DMS114 treated with DMSO at 0.1 percent for 48 hours (cell line): ENCODE results near the gene PIP4K2C.
"Not testable (repeated sequence)": the region's sequence is repeated elsewhere in the genome, so short reads cannot be mapped to it uniquely, and the experiment has no call there.

Experiments used
- DNase-seq: peaks from one replicate; lab custom pipeline; 2025; ENCODE audit not compliant: unreplicated experiment; lab: John Stamatoyannopoulos, UW

The PIP4K2C gene

DNA sequence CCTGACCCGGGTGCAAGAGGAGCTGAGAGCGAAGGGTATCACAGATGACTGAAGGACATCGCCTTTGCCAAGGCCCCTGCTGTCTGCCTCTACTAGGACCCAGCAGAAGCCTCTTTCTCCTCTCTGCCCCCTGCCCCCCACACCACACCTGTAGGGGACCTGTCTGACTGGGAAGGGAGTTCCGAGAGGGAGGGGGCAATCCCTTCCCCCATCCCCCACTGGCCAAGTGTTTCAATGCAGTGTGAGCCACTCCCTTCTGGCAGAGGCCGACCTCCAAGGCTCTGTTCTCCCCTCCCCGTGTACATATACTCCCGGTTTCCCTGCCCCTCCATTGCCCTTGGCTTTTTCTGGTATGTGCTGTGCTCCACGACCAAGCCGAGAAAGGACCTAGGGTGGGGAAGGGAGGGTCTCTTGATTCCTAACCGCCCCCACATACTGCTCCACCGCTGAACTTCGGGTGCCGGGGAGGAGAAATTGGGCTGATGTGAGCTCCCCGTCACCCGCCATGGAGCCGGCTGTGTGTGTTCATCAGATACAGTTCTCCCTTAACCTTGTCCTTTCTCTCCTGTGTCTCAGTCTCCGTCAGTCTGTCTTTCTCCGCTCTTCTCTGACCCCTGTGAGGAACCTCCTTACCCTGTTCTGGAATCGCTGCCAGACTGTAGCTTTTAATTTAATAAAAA, 18.2 kb downstream of the PIP4K2C start:
- DNase-seq = no peak

DNA sequence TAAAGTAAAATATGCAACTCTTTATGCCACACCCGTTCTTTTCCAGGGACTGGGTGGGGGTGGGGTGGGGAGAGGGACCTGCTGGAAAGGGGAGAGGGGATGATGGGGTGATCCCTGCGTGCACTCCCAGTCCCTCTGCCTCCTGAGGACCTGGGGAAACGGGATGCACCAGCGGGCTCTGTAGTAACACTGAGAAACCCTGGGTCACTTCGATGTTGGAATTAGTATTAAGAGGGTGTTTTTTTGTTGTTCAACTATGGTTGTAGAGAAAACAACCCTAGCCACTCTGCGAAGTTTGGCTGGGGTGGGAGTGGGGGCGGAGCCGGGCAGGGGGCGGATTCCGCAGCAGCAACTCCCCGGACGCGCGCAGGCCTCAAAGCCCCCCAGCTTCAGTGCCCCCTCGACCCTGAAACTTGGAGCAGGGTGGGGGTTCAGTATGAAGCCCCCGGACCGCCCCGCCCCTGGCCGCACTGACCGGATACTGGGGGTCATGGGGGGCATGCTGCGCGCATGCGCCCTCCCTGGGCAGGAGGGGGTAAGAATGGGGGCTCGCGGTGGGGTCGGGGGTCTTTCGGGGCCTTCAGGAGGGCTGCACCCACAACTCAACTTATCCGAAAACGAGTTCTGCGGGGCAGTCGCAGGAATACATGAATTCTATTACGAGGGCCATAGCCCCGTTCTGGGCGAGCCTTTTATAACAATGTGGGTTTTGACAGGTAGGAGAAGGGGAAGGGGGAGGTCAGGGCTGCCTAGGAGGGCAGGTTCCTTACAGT, 19.0 kb downstream of the PIP4K2C start:
- no peak for DNase-seq

- DNase-seq = no peak
Measured at GRCh38 chr12:57610554-57611107, 19.6 kb downstream of the PIP4K2C start.

DNA sequence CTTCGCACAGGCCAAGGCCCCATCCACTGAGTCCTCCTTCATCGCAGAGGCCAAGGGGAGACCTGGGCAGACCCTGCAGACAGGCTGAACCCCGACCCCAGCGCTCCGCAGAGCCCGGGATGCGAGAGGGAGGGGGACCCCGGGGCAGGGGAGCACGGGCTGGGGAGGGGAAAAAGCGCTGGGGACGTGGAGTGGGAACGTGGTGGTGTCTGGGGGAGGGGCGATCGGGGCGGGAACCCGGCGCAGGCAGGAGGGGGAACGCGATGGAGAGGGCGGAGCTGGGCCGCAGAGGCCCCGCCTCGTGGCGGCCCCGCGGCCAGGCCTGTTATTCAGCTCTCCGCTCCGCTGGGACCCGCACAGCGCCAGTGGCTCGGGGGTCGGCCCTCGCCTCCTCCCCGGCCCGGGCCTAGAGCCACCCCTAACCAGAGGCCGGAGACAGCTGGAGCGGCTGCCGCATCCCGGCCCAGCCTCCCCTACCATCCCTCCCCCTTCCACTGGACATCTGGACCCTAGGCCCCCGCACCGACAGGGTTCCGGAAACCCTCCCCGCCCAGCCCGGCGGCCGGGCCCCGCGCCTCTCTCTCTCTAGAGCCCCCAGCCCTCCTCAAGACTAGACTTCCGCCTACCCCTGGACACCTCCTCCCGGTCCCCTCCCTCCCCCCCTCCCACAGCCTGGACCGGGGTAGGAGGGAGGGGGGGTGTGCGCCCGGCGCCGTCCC, 20.3 kb downstream of the PIP4K2C start, which contains the start of gene ARHGEF25:
Gene ARHGEF25 (plus strand): TSS at position 328 of the 719 bp plus-strand sequence. CDS start 460 bp downstream, outside the sequence.
- DNase-seq = peak; percentile 34

- DNase-seq = no peak
Measured at GRCh38 chr12:57611827-57612710, 21.1 kb downstream of the PIP4K2C start.

GRCh38 chr12:57612711-57613426, 21.9 kb downstream of the PIP4K2C start:
- DNase-seq = no peak

GRCh38 chr12:57613427-57614109, 22.6 kb downstream of the PIP4K2C start:
- no peak for DNase-seq

DNA sequence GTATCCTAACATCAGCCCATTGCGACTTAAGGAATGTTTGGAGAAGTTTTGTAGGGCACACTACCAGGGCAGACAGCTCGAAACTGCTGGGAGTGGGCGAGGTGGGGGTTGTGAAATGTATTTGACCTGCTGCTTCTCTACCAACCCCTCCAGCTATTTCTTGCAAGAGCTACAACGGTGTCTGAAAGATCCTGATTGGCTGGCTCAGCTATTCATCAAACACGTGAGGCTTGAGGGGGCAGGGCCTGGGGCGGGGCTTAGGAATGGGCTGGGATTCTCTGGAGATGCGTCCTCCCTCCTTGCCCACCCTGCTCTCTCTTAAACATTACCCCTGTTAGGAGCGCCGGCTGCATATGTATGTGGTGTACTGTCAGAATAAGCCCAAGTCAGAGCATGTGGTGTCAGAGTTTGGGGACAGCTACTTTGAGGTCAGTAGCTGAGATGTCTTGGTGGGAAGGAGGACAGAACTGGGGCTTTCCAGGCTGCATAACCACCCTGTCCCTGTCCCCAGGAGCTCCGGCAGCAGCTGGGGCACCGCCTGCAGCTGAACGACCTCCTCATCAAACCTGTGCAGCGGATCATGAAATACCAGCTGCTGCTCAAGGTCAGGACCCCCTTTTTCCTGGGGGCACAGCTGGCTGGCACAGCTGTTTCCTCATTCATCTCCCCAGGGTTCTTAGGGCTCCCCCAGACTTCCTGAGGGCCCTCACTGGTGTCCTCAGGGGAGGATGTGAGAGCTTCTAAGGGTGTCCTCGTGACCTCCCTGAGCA, 23.4 kb downstream of the PIP4K2C start:
- DNase-seq = no peak

GRCh38 chr12:57614948-57615500, 24.0 kb downstream of the PIP4K2C start:
- no peak for DNase-seq

- no peak for DNase-seq
Measured at GRCh38 chr12:57615637-57616036, 24.6 kb downstream of the PIP4K2C start.

DNA sequence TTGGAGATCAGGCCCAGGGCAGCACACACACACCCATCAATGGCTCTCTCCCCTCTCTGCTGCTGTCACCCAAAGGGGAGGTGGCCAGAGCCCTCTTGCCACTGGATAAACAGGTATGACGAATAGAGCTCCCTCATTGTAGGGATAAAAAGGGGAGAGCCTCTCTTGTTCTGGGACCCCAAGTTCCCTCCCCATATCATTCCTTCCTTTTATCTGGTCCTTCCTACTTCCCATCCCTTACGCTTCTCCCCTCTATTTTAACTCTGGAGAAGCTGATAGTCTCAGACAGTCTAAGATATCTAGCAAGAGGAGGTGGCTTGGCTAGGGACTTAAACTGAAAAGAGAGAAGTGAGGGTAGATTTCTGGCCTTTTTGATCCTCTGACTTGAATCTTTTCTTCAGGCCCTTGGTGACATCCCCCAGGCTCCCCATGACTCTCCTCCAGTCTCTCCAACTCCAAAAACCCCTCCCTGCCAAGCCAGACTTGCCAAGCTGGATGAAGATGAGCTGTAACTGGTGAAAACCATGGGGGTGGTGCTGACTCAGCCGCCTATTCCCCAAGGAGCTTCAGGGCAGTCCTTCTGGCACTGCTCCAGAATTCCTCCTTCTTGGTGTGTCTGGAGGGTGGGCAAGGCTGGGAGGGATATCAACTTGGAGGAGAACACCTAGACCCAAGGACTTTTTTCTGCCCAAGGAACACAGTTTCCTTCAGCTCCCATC, 25.6 kb downstream of the PIP4K2C start:
- DNase-seq = no peak

DNA sequence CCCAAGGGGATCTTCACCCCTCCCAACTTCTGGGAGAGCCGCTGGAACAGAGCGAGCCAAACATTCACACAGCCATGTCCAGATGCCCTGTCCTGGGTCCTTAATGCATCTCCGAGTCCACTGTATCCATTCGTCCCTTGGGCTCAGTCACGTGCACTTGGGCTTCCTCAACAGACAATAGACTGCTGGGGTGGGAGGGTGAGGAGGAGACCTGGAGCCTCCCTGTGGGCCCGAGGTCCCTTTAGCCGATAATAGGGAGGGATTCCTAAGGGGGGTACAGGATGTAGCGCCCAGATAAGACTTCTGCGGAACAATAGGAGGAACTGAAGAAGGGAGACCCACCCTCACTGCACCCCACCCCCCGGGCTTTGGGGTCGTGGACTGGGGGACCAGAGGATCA, 26.9 kb downstream of the PIP4K2C start:
- no peak for DNase-seq

DNA sequence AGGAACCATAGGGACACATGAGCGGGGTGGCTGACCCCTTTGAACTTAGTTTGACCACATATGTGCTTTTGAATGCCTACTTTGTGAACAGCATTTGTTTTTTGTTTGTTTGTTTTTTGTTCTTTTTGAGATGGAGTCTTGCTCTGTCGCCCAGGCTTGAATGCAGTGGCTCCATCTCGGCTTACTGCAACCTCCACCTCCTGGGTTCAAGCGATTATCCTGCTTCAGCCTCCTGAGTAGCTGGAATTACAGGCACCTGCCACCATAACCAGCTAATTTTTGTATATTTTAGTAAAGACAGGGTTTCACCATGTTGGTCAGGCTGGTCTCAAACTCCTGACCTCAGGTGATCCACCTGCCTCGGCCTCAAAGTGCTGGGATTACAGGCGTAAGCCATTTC, 27.4 kb downstream of the PIP4K2C start:
- DNase-seq = not testable (repeated sequence)

DNA sequence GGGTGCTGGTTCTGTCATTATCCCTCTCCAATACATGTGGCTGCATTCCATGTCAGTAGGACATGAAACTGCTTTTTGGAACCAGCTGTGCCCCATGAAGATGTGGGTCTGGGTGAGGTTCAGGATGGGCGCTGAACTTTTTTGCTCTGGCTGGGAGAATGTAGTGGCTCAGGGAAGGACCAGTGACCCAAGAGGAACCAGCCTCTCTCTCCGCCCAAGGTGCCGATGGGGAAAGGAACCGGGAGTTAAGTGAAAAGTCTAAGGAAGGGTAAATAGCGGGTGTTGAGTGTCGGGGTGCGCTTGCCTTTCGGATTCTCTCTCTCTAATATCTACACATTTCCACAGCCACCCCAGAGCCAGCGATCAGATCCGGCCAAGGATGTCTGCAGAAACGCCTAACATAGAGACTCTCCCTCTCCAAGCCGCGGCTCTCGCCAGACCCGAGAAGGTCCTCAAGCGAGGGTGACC, 28.0 kb downstream of the PIP4K2C start:
- DNase-seq = no peak

- DNase-seq = no peak
Measured at GRCh38 chr12:57619434-57620244, 28.6 kb downstream of the PIP4K2C start.

DNA sequence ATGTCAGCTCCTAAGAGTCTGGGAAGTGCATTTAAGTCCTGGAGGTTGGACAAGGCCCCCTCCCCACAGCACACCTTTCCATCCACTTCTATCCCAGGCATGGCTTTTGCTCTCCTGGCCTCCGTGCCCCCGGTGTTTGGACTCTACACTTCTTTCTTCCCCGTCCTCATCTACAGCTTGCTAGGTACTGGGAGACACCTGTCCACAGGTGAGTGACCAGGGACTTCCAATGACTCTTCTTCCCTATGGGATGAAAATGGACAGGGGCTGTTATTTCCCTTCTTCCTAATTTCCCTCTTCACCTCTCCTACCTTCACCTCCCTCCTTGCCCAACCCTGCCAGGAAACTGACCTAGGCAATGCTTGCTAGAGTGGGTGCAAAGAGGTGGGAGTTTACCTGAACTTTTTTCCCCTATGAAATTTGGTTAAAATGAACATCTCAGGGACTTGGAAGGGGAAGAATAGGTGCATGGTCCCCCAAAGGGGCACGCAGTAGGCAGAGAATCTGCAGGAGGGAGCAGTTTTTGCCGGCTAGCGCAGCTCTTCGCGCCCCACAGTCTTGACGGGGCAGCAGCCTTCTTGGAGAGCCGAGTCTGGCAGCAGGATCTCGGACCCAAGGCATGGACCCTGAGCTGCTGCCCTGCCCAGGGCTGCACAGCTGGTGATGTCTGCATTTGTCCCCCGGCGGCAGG, 29.4 kb downstream of the PIP4K2C start:
- no peak for DNase-seq
